DND-41 (cell line): Measurements from ENCODE around the gene FOXO6.

Source experiments
- ATAC-seq: fragments of 200-7000 bp; cut with Tn5 transposase; 3 replicates; pipeline ENCODE4 v1.9.1; 2021; ENCODE audit warnings: low read depth; ENCODE audit not compliant: insufficient read depth
- DNase-seq: peaks from one replicate; pipeline ENCODE4 v3.0.0-alpha.2; 2020
- H2AFZ ChIP-seq: 2 replicates; pipeline ENCODE4 v1.6.0; 2012; ENCODE audit warnings: low read depth, low read length
- H3K27ac ChIP-seq: 2 replicates; pipeline ENCODE4 v1.5.1; 2012; ENCODE audit warnings: low read length, inconsistent platforms
- H3K27me3 ChIP-seq: fragments of 200-600 bp; sonication (generic); 2 replicates; pipeline ENCODE4 v1.6.0; 2012; ENCODE audit warnings: low read length, mild to moderate bottlenecking, inconsistent platforms; ENCODE audit not compliant: insufficient read depth, poor library complexity
- H3K36me3 ChIP-seq: 2 replicates; pipeline ENCODE4 v1.5.1; 2012; ENCODE audit warnings: low read length, inconsistent platforms; ENCODE audit not compliant: insufficient read depth
- H3K4me1 ChIP-seq: 2 replicates; pipeline ENCODE4 v1.5.1; 2012; ENCODE audit warnings: mild to moderate bottlenecking, low read length; ENCODE audit not compliant: insufficient read depth
- H3K4me2 ChIP-seq: 2 replicates; pipeline ENCODE4 v1.6.0; 2012; ENCODE audit warnings: mild to moderate bottlenecking, moderate library complexity, low read length, inconsistent platforms; ENCODE audit not compliant: insufficient read depth
- H3K4me3 ChIP-seq, 2 experiments: fragments of 200-600 bp in 1 of 2; shearing (Covaris generic) in 1 of 2; 2 replicates each; pipeline ENCODE4 v1.5.1; 2012 to 2016; ENCODE audit warnings: inconsistent platforms in 2 of 2, low read length in 2 of 2, mild to moderate bottlenecking in 2 of 2, low read depth in 1 of 2, moderate library complexity in 1 of 2
- H3K79me2 ChIP-seq: 2 replicates; pipeline ENCODE4 v1.6.0; 2012; ENCODE audit warnings: low read length, inconsistent platforms; ENCODE audit not compliant: insufficient read depth
- H3K9ac ChIP-seq: 2 replicates; pipeline ENCODE4 v1.6.0; 2012; ENCODE audit warnings: low read depth, mild to moderate bottlenecking, inconsistent platforms, low read length, moderate library complexity
- H3K9me3 ChIP-seq: 2 replicates; pipeline ENCODE4 v1.5.1; 2012; ENCODE audit warnings: low read length, moderate library complexity, mild to moderate bottlenecking, inconsistent platforms; ENCODE audit not compliant: insufficient read depth, severe bottlenecking
- H4K20me1 ChIP-seq: 2 replicates; pipeline ENCODE4 v1.6.0; 2012; ENCODE audit warnings: low read length; ENCODE audit not compliant: insufficient read depth
- EZH2 ChIP-seq: IDR thresholded peaks from 3 replicates; pipeline ENCODE4 v1.6.1; 2012; ENCODE audit warnings: borderline replicate concordance, low read depth, mild to moderate bottlenecking, moderate library complexity, low read length, inconsistent platforms; ENCODE audit not compliant: severe bottlenecking
- TF ChIP-seq, protein P1 (sequence below): IDR thresholded peaks from 2 replicates; pipeline ENCODE4 v1.5.1; 2012; ENCODE audit warnings: borderline replicate concordance, low read length, moderate library complexity, mild to moderate bottlenecking; ENCODE audit not compliant: poor library complexity, severe bottlenecking; ENCODE audit errors: extremely low read depth

FOXO6 gene

GRCh38 chr1:41380979-41381691 is 19.9 kb downstream of the FOXO6 start:
- H3K4me2 ChIP-seq, result no peak overlapping the region
- H3K4me1 ChIP-seq, result no peaks in the 10 kb centered on the region
- no peak overlapping the region for H2AFZ ChIP-seq
- H4K20me1 ChIP-seq, result peaks cover 9% of the 10 kb centered on the region
- TF ChIP-seq EZH2, result no peak
- TF ChIP-seq, protein P1, sequence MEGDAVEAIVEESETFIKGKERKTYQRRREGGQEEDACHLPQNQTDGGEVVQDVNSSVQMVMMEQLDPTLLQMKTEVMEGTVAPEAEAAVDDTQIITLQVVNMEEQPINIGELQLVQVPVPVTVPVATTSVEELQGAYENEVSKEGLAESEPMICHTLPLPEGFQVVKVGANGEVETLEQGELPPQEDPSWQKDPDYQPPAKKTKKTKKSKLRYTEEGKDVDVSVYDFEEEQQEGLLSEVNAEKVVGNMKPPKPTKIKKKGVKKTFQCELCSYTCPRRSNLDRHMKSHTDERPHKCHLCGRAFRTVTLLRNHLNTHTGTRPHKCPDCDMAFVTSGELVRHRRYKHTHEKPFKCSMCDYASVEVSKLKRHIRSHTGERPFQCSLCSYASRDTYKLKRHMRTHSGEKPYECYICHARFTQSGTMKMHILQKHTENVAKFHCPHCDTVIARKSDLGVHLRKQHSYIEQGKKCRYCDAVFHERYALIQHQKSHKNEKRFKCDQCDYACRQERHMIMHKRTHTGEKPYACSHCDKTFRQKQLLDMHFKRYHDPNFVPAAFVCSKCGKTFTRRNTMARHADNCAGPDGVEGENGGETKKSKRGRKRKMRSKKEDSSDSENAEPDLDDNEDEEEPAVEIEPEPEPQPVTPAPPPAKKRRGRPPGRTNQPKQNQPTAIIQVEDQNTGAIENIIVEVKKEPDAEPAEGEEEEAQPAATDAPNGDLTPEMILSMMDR, result no peak
- H3K27ac ChIP-seq, result no peak overlapping the region
- ATAC-seq (no peak), DNase-seq (no peak)
- H3K27me3 ChIP-seq, result peaks cover 3% of the 10 kb centered on the region
- no peaks in the 10 kb centered on the region for H3K36me3 ChIP-seq
- H3K9ac ChIP-seq, result no peak overlapping the region
- H3K9me3 ChIP-seq, result no peaks in the 10 kb centered on the region
- H3K79me2 ChIP-seq, result no peaks in the 10 kb centered on the region
- no peak overlapping the region for H3K4me3 ChIP-seq

DNA sequence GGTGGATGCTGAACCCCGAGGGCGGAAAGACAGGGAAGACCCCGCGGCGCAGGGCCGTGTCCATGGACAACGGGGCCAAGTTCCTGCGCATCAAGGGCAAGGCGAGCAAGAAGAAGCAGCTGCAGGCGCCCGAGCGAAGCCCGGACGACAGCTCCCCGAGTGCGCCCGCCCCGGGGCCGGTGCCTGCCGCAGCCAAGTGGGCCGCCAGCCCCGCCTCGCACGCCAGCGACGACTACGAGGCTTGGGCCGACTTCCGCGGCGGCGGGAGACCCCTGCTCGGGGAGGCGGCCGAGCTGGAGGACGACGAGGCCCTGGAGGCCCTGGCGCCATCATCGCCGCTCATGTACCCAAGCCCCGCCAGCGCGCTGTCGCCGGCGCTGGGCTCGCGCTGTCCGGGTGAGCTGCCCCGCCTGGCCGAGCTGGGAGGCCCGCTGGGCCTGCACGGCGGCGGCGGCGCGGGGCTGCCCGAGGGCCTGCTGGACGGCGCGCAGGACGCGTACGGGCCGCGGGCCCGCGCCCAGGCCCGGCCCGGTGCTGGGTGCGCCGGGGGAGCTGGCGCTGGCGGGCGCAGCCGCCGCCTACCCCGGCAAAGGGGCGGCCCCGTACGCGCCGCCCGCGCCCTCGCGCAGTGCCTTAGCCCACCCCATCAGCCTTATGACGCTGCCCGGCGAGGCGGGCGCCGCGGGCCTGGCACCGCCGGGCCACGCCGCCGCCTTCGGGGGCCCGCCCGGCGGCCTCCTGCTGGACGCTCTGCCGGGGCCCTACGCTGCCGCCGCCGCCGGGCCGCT is 20.7 kb downstream of the FOXO6 start:
- Histone ChIP-seq H2AFZ (no peak overlapping the region), H3K36me3 (no peaks in the 10 kb centered on the region), H3K4me1 (no peaks in the 10 kb centered on the region), H3K4me3 (no peak overlapping the region), H3K79me2 (no peaks in the 10 kb centered on the region), H3K27ac (no peak overlapping the region), H3K9ac (no peak overlapping the region), H4K20me1 (peaks cover 9% of the 10 kb centered on the region), H3K9me3 (no peaks in the 10 kb centered on the region), H3K4me2 (no peak overlapping the region), H3K27me3 (peaks cover 8% of the 10 kb centered on the region)
- TF ChIP-seq, protein P1, result no peak
- TF ChIP-seq EZH2, result no peak
- no peak for ATAC-seq
- DNase-seq, result no peak

- Histone ChIP-seq H3K4me2 (no peak overlapping the region), H3K27me3 (peaks cover 11% of the 10 kb centered on the region), H3K9ac (no peak overlapping the region), H2AFZ (no peak overlapping the region), H3K79me2 (no peaks in the 10 kb centered on the region), H3K27ac (no peak overlapping the region), H3K4me3 (no peak overlapping the region), H4K20me1 (peaks cover 9% of the 10 kb centered on the region; the same call in 1 of the 2 replicates), H3K36me3 (no peaks in the 10 kb centered on the region), H3K4me1 (no peaks in the 10 kb centered on the region), H3K9me3 (no peaks in the 10 kb centered on the region)
- no peak for ATAC-seq
- no peak for DNase-seq
- TF ChIP-seq, protein P1, result no peak
- TF ChIP-seq EZH2, result no peak
Measured at GRCh38 chr1:41382480-41383090, 21.4 kb downstream of the FOXO6 start.
